Prostate gland (tissue), 2 donors: ENCODE measurements around the gene TBCCD1.

Source experiments
- CTCF ChIP-seq, 4 experiments: fragments of 200-600 bp in 2 of 4; fragments of 450-650 bp in 2 of 4; sonication (generic) in 2 of 4; IDR thresholded peaks; 1 replicate in 3 of 4; 2 replicates in 1 of 4; pipeline ENCODE4 v1.5.1; 2016 to 2019; ENCODE audit warnings: antibody characterized with exemption in 4 of 4, mild to moderate bottlenecking in 2 of 4, moderate library complexity in 2 of 4
- POLR2AphosphoS5 ChIP-seq: sonication (generic); formaldehyde crosslinking; IDR thresholded peaks from one replicate; pipeline ENCODE4 v1.6.1; 2017; ENCODE audit warnings: antibody characterized with exemption

GRCh38 chr3:186598794-186599141, 31.6 kb upstream of the TBCCD1 start:
- TF ChIP-seq POLR2AphosphoS5 (no peak), CTCF (IDR thresholded peaks at IDR 0.05) (no peak)
